HG03439 (cell line): Measurements from ENCODE around the gene TPO.
"Not testable (repeated sequence)": the region's sequence is repeated elsewhere in the genome, so short reads cannot be mapped to it uniquely, and the experiment has no call there.

Source experiments
- ATAC-seq: cut with Tn5 transposase; IDR thresholded peaks from one replicate; pipeline ENCODE4 v1.9.1; 2021; ENCODE audit warnings: mild to moderate bottlenecking, moderate library complexity; ENCODE audit not compliant: unreplicated experiment

TPO gene

DNA sequence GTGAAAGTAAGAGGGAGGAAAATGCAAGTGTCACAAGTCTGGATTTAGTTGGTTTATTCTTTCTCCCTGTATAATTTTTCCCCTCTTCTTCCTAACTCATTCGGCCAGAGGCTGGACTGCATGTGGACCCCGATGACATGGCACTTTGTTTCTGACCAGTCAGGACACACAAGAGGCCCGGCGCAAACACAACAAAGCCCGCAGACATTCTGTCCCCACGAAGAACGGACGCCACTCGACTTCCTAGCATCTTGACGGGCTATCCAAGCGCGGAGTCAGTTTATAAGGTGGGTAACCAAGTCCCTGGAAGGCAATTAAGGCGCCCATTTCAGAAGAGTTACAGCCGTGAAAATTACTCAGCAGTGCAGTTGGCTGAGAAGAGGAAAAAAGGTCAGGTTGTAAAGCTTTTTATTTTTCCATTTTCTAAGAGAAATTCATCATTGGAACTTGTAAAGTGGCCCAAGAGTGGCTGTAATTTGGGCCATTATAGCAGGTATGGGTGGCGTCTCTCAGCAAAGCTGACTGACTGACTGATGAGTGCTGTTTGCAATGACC is at the start of gene TPO:
Gene TPO (plus strand): TSS at position 308 of the 555 bp plus-strand sequence. CDS start 946 bp downstream, outside the sequence.
- no peak for ATAC-seq

DNA sequence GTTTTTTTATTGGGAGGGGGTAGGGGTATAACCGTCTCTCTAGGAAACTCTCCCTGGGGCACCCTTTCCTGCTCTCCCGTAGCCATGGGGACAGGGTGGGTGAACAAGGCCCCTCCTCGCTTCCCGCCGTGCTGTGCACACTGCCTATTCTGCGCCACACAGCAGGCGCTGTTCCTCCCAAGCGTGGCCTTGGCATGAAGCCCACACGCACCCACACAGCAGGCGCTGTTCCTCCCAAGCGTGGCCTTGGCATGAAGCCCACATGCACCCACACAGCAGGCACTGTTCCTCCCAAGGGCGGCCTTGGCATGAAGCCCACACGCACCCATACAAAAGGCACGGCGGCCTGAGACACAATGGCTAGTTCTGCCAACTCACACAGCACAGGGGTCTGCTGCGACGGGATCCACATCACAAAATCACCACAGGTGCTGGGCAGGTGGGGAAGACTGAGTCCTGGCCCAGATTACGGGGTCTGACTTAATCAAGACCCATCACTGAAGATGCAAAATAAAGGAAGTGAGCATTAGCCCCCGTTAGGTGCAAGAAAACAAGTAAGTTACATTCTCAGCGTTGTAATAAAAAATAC is 46.6 kb upstream of the TPO start:
- ATAC-seq: no peak

DNA sequence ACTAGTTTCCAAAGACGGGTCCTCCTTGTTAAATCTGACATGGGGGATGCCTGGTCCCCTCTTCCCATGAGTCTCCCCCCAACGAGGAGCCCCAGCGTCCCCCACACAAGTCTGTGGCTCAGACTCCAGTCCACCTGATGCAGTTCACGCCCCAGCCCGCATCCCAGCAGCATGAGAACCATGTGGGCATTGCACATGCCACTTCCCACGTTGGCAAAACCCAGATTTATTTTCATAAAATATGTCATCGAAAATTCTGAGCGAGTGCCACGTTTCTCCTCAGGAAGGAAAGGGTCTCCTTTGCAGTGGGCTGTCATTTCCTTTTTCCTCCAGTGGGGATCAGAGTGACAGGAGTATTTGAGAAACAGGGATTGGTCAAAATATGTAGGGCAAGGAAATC is 45.7 kb upstream of the TPO start:
- no peak for ATAC-seq

DNA sequence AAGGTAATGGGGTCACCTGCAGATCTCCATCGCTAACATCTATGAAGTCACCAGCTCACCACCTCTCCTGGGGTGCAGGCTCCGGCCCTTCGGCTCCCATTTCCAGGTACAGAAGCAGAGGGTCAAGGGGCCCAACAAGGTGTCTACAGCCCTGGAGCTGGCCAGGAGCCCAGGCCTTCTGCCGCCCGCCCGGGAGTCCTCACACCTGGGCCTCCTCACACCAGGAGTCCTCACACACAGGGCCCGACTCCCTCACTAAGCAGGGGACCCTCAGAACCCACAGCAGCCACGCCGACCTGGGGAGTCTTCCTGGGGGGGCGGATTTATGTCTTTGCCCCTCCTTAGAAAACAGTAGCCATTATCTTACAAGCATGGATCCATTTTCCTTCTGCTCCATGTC is 43.4 kb upstream of the TPO start:
- ATAC-seq: no peak

DNA sequence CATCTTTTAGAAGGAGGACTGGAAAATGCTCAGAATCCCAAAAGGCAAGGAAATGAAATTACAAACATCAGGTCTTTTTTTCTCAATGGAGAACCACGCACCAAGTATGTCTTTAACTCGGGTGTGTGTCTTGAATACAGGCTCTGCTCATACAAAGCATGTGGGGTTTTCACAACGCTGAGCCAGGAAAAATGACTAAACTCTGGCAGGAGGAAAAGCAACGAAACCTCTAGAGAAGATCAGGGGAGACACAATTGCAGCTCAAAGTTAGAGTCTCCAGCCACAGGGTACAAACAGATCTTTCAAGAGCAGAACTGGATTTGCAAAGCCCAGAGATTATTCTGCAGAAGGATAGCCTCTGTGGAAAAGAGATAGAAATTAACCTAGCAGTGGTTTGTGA is 42.8 kb upstream of the TPO start:
- ATAC-seq: no peak

DNA sequence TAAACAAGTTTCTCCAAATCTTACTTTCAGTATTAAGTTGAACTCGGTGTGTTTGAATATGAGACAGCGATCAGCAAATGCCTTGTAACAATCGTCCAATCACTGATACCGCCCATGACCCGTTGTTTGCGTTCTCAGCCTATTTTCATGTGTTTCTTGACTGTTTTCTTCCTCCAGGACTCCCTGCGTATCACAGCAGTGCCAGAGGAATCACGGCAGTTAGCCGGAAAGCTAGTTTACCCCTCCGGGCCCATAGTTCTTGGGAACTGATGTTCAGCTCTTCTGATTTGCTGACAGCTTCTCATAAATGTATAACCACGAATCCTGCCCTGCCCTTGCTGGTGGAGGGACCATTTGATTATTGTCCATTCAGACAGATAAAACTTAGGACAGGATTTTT is 42.2 kb upstream of the TPO start:
- ATAC-seq: no peak

DNA sequence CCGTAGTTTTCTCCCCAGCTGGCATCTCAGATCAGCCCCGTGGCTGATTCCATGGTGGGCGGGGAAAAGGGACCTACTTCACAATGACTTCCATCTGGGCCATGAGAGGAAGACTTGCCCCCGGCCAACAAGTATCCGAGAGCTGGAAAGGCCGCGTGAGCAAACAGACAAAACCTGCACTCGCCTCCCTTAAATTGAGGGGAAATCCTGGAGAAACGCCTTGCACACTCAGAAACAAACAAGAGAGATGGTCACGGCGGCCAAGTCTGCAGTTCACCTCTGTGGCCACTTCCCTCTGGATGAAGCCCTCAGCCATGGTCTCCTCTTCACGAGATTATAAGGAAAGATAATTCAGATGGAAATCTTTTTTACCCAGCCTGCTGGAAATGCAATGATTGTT is 39.4 kb upstream of the TPO start:
- ATAC-seq: no peak

DNA sequence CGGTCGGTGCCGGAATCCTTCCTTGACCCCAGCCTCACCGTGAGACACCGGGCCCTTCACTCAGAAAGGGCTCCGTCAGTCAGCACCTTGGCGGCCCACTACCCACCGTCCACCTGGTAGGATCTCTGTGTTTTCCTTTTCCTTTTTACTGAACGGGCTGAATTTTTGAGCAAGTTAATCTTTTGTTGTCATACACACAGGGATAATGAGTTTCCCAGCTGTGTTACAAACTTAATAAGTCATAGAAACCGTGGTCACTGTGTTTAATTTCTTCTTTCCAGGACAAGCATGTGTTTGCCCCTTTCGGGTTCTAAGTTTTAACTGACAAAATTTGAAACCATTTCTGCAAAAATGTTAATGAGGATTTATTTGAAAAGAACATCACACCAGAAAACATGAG is 39.0 kb upstream of the TPO start:
- ATAC-seq: no peak

DNA sequence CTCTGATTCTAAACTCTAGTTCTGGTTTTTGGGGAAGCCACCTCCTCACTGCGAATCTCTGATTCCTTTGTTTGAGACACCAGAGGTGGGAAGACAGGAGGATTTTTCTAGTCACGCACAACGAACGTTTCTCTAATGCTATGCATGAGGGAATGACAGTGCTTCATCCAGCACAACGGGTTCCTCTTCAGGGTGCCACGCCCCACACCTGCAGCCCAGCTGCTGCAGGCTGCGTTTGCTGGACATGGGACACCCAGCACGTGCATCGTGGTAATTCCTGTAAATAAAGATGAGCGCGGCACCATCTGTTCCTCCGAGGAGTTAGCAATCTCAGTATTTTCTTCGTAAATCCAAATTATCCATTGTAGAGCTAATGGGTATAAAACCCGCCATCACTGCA is 37.5 kb upstream of the TPO start:
- no peak for ATAC-seq

DNA sequence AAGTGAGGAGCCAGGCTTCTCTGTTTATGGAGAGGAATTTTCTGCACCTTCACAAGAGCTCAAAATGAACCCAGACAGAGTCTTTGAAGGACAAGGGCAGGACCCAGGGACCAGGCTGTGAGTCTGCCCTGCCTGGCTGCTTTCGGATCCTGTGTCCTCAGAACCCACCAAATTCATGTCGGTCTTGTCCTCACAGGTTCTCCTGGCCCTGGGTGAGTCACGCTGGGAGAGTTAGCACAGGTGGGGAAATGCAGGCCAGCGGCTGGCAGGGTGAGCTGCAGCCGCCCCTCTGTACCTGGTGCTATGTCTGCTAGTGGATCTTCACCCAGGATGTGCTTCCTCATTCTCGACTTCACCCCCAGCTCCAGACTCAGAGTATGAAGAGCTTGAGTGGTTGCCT is 35.8 kb upstream of the TPO start:
- no peak for ATAC-seq

DNA sequence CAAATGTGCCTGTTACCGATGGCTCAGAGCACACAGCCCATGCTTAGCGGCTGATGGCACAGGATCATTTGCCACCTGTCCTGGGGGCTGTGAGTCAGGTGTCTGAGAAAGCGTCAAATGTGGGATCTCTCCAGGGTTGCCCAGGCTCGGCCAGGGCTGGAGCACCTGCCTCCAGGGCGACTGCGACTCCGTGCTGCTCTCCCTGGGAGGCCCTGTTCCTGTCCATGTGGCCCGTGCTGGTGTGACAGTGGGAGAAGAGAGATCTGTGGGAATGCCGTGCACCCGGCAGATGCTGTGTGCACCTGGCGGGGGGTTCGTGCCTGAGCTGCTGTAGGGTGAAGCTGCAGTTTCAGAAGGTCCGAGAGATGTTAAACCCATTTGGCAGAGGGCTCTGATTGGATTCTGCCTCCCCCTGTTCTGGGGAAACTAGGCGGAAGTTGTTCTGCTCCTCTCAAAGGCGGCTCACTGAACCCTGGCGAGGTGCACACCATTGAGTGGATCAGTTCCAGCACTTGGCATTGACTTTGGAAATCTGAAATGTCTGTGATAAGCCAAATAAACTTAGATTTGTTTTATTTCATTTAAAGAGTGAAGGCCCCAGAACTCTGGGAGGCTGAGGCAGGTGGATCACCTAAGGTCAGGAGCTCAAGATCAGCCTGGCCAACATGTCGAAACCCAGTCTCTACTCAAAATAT is 34.7 kb upstream of the TPO start:
- no peak for ATAC-seq

DNA sequence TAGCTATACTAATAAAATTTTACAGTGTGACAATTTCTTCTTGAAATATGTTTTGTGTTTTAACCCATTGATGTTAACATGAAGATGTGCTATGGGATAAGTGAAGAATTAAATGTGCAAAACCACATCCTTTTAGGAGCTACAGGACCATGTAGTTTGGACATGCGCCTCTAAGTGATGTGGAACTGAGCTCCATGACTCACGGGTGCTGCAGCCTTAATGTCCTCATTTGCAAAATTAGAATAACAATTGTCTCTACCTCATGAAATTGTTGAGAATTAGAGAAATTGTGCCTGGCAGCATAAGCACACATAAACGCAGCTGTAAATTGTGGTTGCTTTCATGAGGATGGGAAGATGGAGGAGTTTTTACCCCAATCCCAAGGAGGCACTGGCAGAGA is 31.6 kb upstream of the TPO start:
- no peak for ATAC-seq

DNA sequence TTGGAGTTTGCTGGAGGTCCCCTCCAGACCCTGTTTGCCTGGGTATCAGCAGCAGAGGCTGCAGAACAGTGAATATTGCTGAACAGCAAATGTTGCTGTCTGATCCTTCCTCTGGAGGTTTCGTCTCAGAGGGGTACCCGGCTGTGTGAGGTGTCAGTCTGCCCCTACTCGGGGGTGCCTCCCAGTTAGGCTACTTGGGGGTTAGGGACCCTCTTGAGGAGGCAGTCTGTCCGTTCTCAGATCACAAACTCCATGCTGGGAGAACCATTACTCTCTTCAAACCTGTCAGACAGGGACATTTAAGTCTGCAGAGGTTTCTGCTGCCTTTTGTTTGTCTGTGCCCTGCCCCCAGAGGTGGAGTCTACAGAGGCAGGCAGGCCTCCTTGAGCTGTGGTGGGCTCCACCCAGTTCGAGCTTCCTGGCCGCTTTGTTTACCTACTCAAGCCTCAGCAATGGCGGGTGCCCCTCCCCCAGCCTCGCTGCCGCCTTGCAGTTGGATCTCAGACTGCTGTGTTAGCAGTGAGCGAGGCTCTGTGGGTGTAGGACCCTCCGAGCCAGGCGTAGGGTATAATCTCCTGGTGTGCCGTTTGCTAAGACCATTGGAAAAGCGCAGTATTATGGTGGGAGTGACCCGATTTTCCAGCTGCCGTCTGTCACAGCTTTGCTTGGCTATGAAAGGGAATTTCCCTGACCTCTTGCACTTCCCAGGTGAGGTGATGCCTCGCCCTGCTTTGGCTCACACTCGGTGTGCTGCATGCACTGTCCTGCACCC is 25.1 kb upstream of the TPO start:
- not testable (repeated sequence) for ATAC-seq

DNA sequence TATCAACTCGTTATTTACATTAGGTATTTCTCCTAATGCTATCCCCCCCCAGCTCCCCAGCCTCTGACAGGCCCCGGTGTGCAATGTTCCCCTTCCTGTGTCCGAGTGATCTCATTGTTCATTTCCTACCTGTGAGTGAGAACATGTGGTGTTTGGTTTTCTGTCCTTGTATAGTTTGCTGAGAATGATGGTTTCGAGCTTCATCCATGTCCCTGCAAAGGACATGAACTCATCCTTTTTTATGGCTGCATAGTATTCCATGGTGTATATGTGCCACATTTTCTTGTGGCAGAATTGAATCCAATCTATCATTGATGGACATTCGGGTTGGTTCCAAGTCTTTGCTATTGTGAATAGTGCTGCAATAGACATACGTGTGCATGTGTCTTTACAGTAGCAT is 23.1 kb upstream of the TPO start:
- not testable (repeated sequence) for ATAC-seq

DNA sequence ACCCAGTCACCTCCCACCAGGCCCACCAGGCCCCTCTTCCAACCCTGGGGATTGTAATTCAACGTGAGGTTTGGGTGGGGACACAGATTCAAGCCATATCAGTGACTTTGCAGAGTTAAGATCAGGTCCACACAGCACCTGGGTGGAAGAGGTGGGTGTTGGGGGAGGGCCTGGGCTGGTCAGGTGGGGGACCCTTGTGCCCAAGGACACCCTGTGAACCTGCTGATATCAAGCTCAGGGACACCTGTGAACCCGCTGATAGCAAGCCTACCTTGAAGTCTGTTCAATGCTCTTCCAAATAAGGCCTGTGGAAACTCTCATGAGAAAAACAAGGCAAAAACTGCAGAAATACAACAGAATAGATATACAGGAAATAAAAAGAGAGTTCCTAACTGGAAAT is 19.9 kb upstream of the TPO start:
- no peak for ATAC-seq

DNA sequence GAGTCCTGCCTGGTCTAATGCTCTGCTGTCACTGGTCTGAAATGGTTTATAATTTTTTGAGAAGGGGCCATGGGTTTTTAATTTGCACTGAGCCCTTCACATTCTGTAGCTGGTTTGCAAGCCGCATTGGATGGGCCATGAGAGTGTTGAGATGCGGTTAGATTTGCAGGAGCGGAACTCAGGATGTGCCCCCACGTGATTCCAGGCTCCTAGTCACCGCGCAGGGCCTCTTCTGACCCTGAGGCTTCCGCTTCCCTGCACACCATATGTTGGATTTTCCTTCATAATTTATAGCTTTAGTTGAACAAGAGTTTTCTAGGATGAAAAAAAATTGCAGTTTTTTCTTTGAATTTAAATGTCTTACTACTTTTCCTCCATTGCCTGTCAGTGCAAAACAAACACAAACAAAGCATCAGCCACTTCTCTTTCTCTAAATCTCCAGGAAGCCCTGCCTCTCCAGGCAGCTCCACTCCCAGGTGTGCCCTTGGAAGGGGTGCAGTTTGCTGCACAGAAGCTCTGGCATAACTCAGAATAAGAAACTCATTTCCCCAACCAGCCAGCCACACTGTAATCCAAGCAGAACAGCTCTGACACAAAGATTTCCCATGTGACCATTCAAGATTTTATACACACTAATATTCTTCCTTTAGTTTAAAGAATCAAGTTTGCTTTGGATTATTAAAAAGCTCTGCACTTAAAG is 18.4 kb upstream of the TPO start:
- ATAC-seq: no peak

DNA sequence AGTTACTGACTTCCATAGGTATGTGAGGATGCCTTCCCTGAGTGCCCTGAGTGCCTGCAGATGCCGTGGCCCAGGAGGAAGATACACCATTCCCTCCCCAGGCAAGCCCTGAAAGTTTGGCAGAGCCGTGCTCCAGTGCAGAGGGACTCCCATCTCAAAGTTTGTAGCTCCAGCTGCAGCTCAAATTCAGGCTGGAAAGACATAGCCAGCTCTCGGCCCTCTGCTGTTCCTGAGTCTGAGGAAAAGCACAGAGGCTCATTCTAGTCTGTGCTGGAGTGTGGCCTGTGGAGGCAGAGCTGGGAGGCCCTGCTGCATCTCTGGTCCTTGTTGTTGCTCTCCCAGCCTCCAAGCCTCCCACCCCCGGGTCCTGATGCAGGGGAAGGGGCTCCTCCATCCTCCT is 15.9 kb upstream of the TPO start:
- ATAC-seq: no peak

DNA sequence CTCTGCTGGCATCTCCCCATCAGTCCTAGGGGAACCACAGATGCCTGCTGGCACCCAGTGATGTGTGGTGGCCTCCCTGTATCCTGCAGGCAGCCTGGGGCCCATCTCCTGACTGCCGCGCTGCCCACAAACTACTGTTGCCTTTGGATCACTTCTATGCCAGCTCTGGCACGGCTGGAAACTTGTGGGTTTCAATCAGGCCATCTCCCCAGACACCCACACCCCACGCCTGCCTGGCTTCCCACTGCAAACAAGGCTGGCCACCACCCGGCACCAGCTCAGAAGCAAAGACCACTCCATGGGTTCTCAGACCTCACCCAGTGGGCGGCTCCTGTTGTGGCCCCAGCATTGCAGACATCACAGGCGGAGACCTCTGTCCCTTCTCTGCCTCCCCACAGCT is 15.1 kb upstream of the TPO start:
- no peak for ATAC-seq

DNA sequence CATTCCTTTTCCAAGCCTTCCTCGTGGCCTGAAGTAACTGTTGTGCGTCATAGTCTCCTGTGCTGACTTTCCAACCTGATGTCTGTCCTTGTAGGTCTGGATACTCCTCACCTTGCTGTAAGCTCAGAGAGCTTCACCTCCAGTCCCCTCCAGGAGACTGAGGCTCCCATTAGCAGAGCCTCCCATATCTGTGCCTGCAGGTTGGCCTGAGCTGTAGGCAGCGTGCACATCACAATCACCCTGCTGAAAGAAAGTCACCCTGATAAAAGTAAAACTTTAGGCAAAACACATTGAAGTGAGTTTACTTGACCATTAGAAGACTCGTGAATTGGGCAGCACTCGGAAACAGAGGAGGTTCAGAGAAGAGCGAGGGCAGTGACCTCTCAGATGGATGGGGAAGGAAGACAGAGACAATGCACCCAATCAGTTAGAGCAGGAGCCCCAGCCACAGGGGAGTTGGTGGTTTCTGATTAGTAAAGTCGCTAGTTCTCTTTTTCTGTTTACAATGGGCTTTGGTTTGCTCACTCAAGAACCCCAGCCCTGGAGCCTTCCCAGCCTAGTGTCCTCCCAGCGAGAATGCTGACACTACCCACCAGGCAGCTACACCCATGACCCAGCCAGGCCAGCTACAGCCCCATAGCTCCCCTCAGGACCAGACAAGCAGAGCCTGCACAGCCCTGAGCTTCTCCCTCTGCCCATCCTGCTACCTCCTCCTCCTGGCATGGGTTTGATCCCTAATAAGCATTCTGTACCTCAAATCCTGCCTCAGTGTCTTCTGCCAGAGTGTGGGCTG is 12.1 kb upstream of the TPO start:
- ATAC-seq: no peak

DNA sequence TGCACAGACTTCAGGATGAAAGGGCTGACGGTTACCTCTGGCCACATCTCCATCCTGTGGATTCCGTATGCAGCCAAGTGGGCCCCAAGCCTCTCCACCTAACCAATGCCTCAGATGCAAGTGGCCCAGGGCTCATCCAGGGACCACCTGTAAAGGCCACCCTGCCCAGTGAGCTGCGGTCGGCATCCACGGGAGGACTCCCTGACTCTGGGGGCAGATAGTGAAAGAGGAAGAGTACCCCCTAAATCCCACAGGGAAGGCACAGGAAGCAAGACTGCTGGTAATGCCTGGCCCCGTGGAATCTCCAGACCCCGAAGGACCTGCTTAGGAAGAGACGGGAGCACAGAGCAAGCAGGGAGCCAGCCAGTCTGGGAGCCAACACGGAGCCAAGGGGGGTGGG is 11.2 kb upstream of the TPO start:
- no peak for ATAC-seq

DNA sequence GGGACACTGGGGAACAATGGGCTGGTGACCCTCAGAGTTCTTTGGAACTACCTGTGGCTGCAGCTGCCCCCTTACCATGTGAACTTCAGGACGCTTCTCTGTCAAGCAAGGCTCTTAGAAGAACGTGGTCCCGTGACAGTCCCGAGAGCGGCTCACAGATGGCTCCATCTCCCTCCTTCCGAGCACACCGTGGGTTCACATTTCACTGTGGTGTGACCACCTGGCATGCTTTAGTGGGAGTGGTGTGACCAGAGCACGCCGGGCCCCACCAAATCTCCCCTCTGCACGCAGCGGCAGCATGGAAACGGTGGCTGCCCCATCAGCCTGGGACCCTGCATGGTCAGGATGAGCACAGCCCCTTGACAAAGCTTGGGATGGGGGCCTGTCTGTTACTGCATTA is 9.7 kb upstream of the TPO start:
- ATAC-seq: no peak
